OCI-LY1 (cell line): ENCODE results near the gene C5orf52.

Source experiments
- CTCF ChIP-seq: fragments of 200-600 bp; sonication (generic), shearing (Covaris generic); IDR thresholded peaks from 2 replicates; pipeline ENCODE4 v1.5.1; 2017; ENCODE audit warnings: mild to moderate bottlenecking, antibody characterized with exemption, low read length, moderate library complexity, mixed read lengths
- EZH2 ChIP-seq: fragments of 200-600 bp; sonication (generic), shearing (Covaris generic); IDR thresholded peaks from 2 replicates; pipeline ENCODE4 v1.8.0; 2017; ENCODE audit warnings: borderline replicate concordance, mixed run types, mild to moderate bottlenecking, antibody characterized with exemption, low read length, moderate library complexity, mixed read lengths

- TF ChIP-seq CTCF (no peak), EZH2 (no peak)
Measured at GRCh38 chr5:157708866-157709265, 37.5 kb downstream of the C5orf52 start.
